Endothelial cell of umbilical vein (primary cell): ENCODE data around the gene PHACTR2. TPM values are rescaled to one million over a fixed set of nuclear protein-coding genes. Genes with fewer than 3 reads are reported as not detected.

Experiments
- BruUV-seq: library from RNA; stranded (reverse); fragments of 400-500 nt; replicated peaks from 2 replicates; lab custom pipeline; 2021; lab: Mats Ljungman, UMichigan
- CTCF ChIA-PET: fragments of 300-600, 350-600 bp; sonication (Branson Sonifier 250); formaldehyde crosslinking; loops from one replicate; lab custom pipeline; 2021; ENCODE audit warnings: antibody characterized with exemption, inconsistent platforms; lab: Charles Lee
- POLR2A ChIA-PET: fragments of 300-600, 350-600 bp; sonication (Branson Sonifier 250); formaldehyde crosslinking; loops from one replicate; lab custom pipeline; 2021; ENCODE audit warnings: antibody characterized with exemption, inconsistent platforms; lab: Charles Lee
- DNase-seq: peaks from one replicate; pipeline ENCODE4 v3.0.0-alpha.2; 2011; ENCODE audit warnings: low read depth, low spot score
- FAIRE-seq: peaks from 2 replicates; lab custom pipeline; 2011; peaks lifted over from hg19 to GRCh38; lab: Jason Lieb, UNC
- H2AFZ ChIP-seq: 2 replicates; pipeline ENCODE4 v1.6.0; 2012; ENCODE audit warnings: low read depth, low read length, control low read depth, inconsistent platforms
- H3K27ac ChIP-seq: 2 replicates; pipeline ENCODE4 v1.5.1; 2011; ENCODE audit warnings: low read depth, mild to moderate bottlenecking, control low read depth, low read length, moderate library complexity; ENCODE audit not compliant: insufficient read depth
- H3K27me3 ChIP-seq, 2 experiments: 2 replicates each; pipeline versions ENCODE4 v1.6.0 to v1.6.1; 2011; ENCODE audit warnings: low read length in 2 of 2, mixed read lengths in 1 of 2; ENCODE audit not compliant: control insufficient read depth in 2 of 2, insufficient read depth in 2 of 2
- H3K36me3 ChIP-seq, 2 experiments: 2 replicates in 1 of 2; 3 replicates in 1 of 2; pipeline ENCODE4 v1.5.1; 2011; ENCODE audit warnings: low read length in 2 of 2, mild to moderate bottlenecking in 1 of 2, moderate library complexity in 1 of 2; ENCODE audit not compliant: control insufficient read depth in 2 of 2, insufficient read depth in 2 of 2; ENCODE audit errors: extremely low read depth in 1 of 2
- H3K4me1 ChIP-seq: 3 replicates; pipeline ENCODE4 v1.5.1; 2011; ENCODE audit warnings: mild to moderate bottlenecking, low read length; ENCODE audit not compliant: control insufficient read depth, insufficient read depth; ENCODE audit errors: extremely low read depth
- H3K4me2 ChIP-seq: 2 replicates; pipeline ENCODE4 v1.6.1; 2011; ENCODE audit warnings: low read length, control low read depth, mixed read lengths; ENCODE audit not compliant: insufficient read depth
- H3K4me3 ChIP-seq, 3 experiments: fragments of 200-600 bp in 1 of 3; sonication (generic), shearing (Covaris generic) in 1 of 3; replicated peaks in 1 of 3; 2 replicates each; pipeline ENCODE4 v1.5.1; 2011 to 2016; ENCODE audit warnings: control low read depth in 3 of 3, low read length in 3 of 3, mild to moderate bottlenecking in 2 of 3, inconsistent platforms in 1 of 3, low read depth in 1 of 3, moderate library complexity in 1 of 3; ENCODE audit not compliant: insufficient read depth in 1 of 3
- H3K79me2 ChIP-seq: 2 replicates; pipeline ENCODE4 v1.6.0; 2012; ENCODE audit warnings: low read length, inconsistent platforms; ENCODE audit not compliant: control insufficient read depth, insufficient read depth
- H3K9ac ChIP-seq: replicated peaks from 2 replicates; pipeline ENCODE3; 2011; ENCODE audit warnings: low read length, control low read depth; ENCODE audit not compliant: insufficient read depth; ENCODE audit errors: extremely low read depth
- H3K9me1 ChIP-seq: replicated peaks from 3 replicates; pipeline ENCODE4 v1.6.0; 2011; ENCODE audit warnings: mild to moderate bottlenecking, low read length; ENCODE audit not compliant: control insufficient read depth, insufficient read depth; ENCODE audit errors: extremely low read depth
- H3K9me3 ChIP-seq: replicated peaks from 2 replicates; pipeline ENCODE4 v1.5.1; 2012; ENCODE audit warnings: low read length, inconsistent platforms; ENCODE audit not compliant: control insufficient read depth, insufficient read depth
- H4K20me1 ChIP-seq: replicated peaks from 2 replicates; pipeline ENCODE3; 2011; ENCODE audit warnings: mild to moderate bottlenecking, low read length; ENCODE audit not compliant: control insufficient read depth, insufficient read depth; ENCODE audit errors: extremely low read depth
- CTCF ChIP-seq, 2 donors: IDR thresholded peaks; 1 replicate in 1 of 2; 2 replicates in 1 of 2; pipeline ENCODE4 v1.5.1; 2011; ENCODE audit warnings: low read length in 2 of 2, mild to moderate bottlenecking in 2 of 2, moderate library complexity in 2 of 2, control low read depth in 1 of 2, inconsistent platforms in 1 of 2, low read depth in 1 of 2; ENCODE audit not compliant: insufficient read depth in 1 of 2; ENCODE audit errors: extremely low read depth in 1 of 2
- EZH2 ChIP-seq: IDR thresholded peaks from 2 replicates; pipeline ENCODE4 v1.6.1; 2012; ENCODE audit warnings: borderline replicate concordance, low read depth, mild to moderate bottlenecking, moderate library complexity, low read length, inconsistent platforms; ENCODE audit not compliant: severe bottlenecking
- FOS ChIP-seq: IDR thresholded peaks from 2 replicates; pipeline ENCODE4 v1.6.1; 2011; ENCODE audit warnings: mild to moderate bottlenecking, low read length, moderate library complexity, borderline replicate concordance; ENCODE audit not compliant: insufficient read depth
- GATA2 ChIP-seq: IDR thresholded peaks from 2 replicates; pipeline ENCODE4 v1.7.0; 2011; ENCODE audit warnings: low read depth, mild to moderate bottlenecking, moderate library complexity, mixed read lengths, low read length; ENCODE audit not compliant: insufficient read length, insufficient read depth
- JUN ChIP-seq: IDR thresholded peaks from 2 replicates; pipeline ENCODE4 v1.6.1; 2011; ENCODE audit warnings: borderline replicate concordance, low read depth; ENCODE audit not compliant: insufficient read length, insufficient read depth
- MAX ChIP-seq: IDR thresholded peaks from 2 replicates; pipeline ENCODE4 v1.6.1; 2011; ENCODE audit not compliant: insufficient read depth, insufficient read length
- MYC ChIP-seq: IDR thresholded peaks from one replicate; pipeline ENCODE4 v1.6.1; 2011; ENCODE audit warnings: mild to moderate bottlenecking, low read depth, low read length
- POLR2A ChIP-seq: IDR thresholded peaks from 2 replicates; pipeline ENCODE4 v1.6.1; 2012; ENCODE audit warnings: low read depth, mild to moderate bottlenecking, control low read depth, low read length
- POLR2AphosphoS5 ChIP-seq: IDR thresholded peaks from 2 replicates; pipeline ENCODE4 v1.6.1; 2012; ENCODE audit warnings: low read depth, mild to moderate bottlenecking, control low read depth, low read length, moderate library complexity; ENCODE audit not compliant: insufficient read depth
- dilution Hi-C: fragments of 300-500 bp; cut with MboI; formaldehyde crosslinking; loops from one replicate; pipeline ENCODE4 v1.15.0; 2019; ENCODE audit warnings: low sequenced_read_pairs; ENCODE audit not compliant: extremely low pct_ligation_motif_present
- intact Hi-C: fragments of 100-400 bp; cut with micrococcal nuclease; formaldehyde crosslinking; loops from one replicate; pipeline ENCODE4 v1.10.0; 2022
- polyA plus RNA-seq, 4 experiments: library from polyadenylated mRNA; depleted of rRNA in 3 of 4; stranded (reverse) in 3 of 4; unstranded in 1 of 4; fragments of >200 nt; gene quantifications; 2 replicates each; pipeline versions ENCODE4 v1.2.1 to v1.2.3, GENCODE V29; 2011 to 2012; ENCODE audit warnings: missing spikeins in 1 of 4
- total RNA-seq: library from RNA; stranded (reverse); gene quantifications from 2 replicates; pipeline ENCODE4 v1.2.3, GENCODE V29; 2021

PHACTR2 gene
- total and polyA plus RNA-seq, 2 donors (not counting 3 experiments of a cell fraction or from before 2014, with no cell fraction given), result 16.3 to 178 TPM

GRCh38 chr6:143711714-143712113 is 33.9 kb downstream of the PHACTR2 start:
- H4K20me1 ChIP-seq, result peaks cover 3% of the 10 kb centered on the region

More at GRCh38 chr6:143711714-143712113, 33.9 kb downstream of the PHACTR2 start:
- Histone ChIP-seq H3K79me2 (peaks cover 58% of the 10 kb centered on the region), H3K4me3 (no peak overlapping the region), H2AFZ (no peak overlapping the region), H3K27ac (no peak overlapping the region), H3K4me1 (no peaks in the 10 kb centered on the region), H3K36me3 (peaks cover 0 to 5% of the 10 kb centered on the region in 2 experiments), H3K9me1 (no peaks in the 10 kb centered on the region), H3K27me3 (no peaks in the 10 kb centered on the region), H3K9me3 (no peaks in the 10 kb centered on the region), H3K4me2 (no peak overlapping the region), H3K9ac (no peak overlapping the region)
- CTCF ChIA-PET, result no interaction called here
- no peak for DNase-seq
- TF ChIP-seq FOS (no peak), JUN (no peak), CTCF (IDR thresholded peaks at IDR 0.05; ENCODE audit: extremely low read depth in 1 of 2, insufficient read depth in 1 of 2, low read depth in 1 of 2, low read length in 2 of 2) (no peak), EZH2 (no peak), MAX (no peak), POLR2AphosphoS5 (no peak), POLR2A (no peak), MYC (no peak), GATA2 (no peak)
- intact Hi-C loops, result no loop called here
- no peak for FAIRE-seq
- dilution Hi-C loops, result no loop called here
- BruUV-seq, result no TSS peak
- POLR2A ChIA-PET, result no interaction called here
